22Rv1 (cell line): ENCODE data around the gene KCNJ1.

Source experiments
- H3K27ac ChIP-seq: fragments of 450-650 bp; 2 replicates; pipeline ENCODE4 v1.5.1; 2017
- ZFX ChIP-seq: fragments of 450-650 bp; IDR thresholded peaks from 2 replicates; pipeline ENCODE4 v1.6.1; 2017; ENCODE audit warnings: antibody characterized with exemption, borderline replicate concordance
- TF ChIP-seq, protein P1 (sequence below): fragments of 450-650 bp; IDR thresholded peaks from 2 replicates; pipeline ENCODE4 v1.5.1; 2017; ENCODE audit warnings: mild to moderate bottlenecking

The KCNJ1 gene

DNA sequence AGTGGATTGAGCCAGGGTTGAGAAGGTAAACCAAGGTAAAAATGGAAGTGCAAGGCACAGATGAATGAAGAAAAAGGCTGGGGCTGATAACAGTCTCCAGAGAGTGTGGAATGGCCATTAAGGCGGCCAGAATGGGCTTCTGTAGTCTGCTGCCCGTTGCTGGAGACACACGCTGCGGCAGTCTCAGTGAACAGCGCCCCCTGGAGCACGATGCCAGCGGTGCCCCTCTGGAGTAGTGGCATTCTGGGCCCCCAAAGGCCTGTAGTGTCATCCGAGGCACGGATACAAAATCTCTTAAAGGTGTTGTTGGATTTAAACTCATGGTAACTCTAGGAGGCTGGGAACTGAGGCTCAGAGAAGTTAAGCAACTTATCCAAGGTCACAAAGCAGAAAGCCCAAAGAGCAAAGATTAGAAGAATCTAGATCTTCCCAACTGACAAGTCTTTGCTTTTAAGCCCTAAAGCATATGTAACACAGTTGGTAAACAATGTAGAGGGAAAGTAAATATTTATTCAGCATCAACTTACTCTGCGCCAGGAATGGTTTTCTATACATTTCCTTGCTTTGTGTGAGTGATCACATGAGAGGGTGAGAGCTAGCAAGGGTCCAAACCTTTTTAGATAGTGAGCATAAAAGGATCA lies 18.2 kb downstream of the KCNJ1 start:
- no peak overlapping the region for H3K27ac ChIP-seq
- TF ChIP-seq ZFX = no peak
- TF ChIP-seq, protein P1, sequence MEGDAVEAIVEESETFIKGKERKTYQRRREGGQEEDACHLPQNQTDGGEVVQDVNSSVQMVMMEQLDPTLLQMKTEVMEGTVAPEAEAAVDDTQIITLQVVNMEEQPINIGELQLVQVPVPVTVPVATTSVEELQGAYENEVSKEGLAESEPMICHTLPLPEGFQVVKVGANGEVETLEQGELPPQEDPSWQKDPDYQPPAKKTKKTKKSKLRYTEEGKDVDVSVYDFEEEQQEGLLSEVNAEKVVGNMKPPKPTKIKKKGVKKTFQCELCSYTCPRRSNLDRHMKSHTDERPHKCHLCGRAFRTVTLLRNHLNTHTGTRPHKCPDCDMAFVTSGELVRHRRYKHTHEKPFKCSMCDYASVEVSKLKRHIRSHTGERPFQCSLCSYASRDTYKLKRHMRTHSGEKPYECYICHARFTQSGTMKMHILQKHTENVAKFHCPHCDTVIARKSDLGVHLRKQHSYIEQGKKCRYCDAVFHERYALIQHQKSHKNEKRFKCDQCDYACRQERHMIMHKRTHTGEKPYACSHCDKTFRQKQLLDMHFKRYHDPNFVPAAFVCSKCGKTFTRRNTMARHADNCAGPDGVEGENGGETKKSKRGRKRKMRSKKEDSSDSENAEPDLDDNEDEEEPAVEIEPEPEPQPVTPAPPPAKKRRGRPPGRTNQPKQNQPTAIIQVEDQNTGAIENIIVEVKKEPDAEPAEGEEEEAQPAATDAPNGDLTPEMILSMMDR = peak; percentile 68

DNA sequence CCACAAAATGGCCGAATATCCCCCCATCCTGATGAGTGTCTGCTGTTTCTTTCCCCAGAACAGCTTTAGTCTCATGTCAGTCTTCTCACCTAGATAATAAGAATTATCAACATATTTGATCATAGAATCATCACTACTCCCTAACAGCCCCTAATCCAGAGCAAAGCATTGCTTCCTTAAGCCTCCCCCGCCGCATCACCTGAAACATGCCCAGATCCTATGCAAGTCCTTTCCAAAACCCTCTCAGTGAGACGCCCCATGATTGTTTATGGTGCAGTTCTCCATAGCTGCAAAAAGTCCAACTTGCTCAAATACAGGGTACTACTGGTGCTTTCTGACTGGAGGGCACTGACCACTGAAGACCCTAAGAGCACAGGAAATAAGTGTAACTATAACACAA lies 20.1 kb downstream of the KCNJ1 start:
- H3K27ac ChIP-seq = no peak overlapping the region
- TF ChIP-seq, protein P1 = no peak
- no peak for TF ChIP-seq ZFX

DNA sequence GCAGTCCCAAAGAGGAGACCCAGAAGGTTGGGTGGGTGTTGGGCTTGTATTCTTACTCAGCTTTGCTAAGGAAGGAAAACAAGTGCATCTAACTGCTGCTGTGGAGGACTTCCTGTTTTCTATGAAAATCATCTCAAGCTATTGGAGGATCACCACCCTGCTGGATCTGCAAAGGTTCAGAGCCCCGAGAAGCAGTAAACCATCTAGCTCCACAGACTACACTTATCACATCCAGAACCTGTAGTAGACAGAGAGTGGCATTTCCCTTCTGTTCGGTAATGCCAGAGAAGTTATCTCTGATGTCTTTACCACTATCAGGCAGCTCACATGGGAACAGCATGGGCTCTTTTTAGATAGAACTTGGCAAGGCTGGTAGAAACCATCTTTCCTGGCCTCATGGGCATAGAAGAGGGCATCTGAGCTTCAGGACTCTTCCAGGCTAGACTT lies 21.7 kb downstream of the KCNJ1 start:
- no peak overlapping the region for H3K27ac ChIP-seq
- TF ChIP-seq, protein P1 = no peak
- no peak for TF ChIP-seq ZFX

DNA sequence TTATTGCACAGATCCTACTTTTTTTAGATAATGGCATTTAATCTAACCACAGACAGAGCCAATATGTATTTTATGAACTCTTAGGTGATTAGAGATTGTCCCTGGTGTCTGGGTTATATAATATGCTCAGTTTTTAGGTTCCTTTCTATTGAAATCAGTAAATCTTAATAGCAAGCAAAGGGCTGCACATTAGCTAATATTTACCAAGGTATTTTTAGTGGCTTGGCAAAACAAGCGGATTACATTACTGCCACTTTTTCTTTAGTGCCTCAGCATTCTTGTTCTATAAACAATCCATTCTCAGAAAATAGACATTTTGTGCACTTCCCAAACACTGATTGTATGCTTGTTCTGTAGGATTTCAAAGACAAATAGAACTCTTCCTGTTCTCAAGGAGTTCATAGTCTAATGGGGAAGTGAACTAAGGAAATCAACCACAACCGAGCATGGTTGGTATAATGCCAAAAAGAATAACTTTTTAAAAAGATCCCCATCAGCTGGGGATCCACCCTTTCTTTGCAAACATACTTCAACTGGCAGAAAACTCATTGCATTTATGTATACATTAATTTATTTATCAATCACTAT lies 23.8 kb downstream of the KCNJ1 start:
- H3K27ac ChIP-seq = no peak overlapping the region
- TF ChIP-seq, protein P1 = no peak
- TF ChIP-seq ZFX = no peak

DNA sequence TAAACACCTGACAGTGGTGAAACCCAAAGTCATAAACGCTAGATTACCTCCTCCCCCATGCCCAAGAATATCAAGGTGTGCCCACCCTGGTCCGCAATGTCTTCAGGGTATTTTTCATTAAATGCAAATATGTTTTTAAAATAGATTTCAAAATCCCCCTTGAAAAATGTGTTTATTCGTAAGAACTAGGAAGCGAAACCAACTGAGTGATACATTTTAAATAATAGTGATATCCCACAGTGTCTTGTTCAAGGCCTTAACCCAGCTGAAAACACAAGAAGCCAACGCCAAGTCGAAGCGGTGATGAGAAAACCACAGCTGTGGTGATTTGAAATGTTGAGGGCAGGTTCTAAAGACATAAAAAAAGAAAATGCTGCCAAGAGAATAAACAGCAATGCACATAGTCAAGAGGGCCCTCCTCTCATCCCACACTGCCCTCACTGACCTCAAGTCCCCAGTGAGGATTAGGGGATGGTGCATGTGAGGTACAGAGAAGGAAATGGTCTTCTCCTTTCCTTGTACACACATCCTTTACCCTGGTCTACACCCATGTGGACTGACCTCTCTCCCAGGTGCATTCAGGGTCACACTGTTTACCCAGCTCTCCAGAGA lies 25.5 kb downstream of the KCNJ1 start:
- TF ChIP-seq, protein P1 = no peak
- no peak for TF ChIP-seq ZFX
- H3K27ac ChIP-seq = no peak overlapping the region

DNA sequence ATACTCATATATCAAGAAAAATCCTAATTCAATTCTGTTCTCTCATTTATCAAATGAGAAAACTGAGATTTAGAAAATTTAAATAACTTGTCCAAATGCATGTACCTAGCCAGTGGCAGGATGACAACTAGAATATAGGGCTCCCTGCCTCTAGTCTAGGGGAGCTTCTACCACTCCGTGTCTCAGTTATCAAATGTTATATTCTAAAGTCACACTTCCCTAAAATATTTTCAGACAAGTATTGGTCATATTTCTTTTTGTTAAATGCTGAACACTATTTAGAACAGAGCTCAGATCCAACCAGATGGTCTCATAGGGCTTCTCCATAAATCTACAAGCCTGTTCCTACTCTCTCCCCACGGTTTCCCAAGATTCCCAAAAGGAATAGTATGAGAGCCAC lies 26.3 kb downstream of the KCNJ1 start:
- no peak overlapping the region for H3K27ac ChIP-seq
- TF ChIP-seq ZFX = no peak
- TF ChIP-seq, protein P1 = no peak

DNA sequence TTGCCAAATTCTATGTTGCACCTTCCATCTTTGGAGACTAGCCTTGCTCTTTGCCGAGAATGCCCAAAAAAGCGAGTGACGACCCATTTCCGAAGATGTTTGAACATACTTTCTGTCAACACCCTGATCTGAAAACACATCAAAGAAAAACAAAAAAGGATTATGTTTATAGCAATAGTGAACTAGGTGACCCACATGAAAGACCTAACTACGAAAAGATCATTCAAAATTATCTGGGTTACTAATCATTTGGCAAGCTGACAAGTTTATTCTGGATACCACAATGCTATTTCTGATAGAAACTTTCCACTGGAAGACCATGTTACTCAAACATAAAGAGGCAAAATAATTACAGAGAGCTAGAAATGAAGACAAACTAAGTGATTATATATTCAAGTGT lies 27.0 kb downstream of the KCNJ1 start:
- TF ChIP-seq, protein P1 = no peak
- TF ChIP-seq ZFX = no peak
- no peak overlapping the region for H3K27ac ChIP-seq
